ENCODE results near the gene PCCA. TPM values are rescaled to one million over a fixed set of nuclear protein-coding genes. Genes with fewer than 3 reads are reported as not detected.

Gene PCCA
- total RNA-seq, 4 donors from 2014 or later: 46.9 to 66.0 (median 49.4) TPM

- no peaks in the 10 kb centered on the region for H3K9me3 ChIP-seq
- H3K4me1 ChIP-seq: no peaks in the 10 kb centered on the region
- no peak overlapping the region for H3K27ac ChIP-seq
- no peak for TF ChIP-seq CTCF (IDR thresholded peaks at IDR 0.05)
- no peak for TF ChIP-seq POLR2A (IDR thresholded peaks at IDR 0.05)
- DNase-seq: no peak
- H3K27me3 ChIP-seq: no peaks in the 10 kb centered on the region
- no peaks in the 10 kb centered on the region for H3K36me3 ChIP-seq
- no peak overlapping the region for H3K4me3 ChIP-seq
Measured at GRCh38 chr13:100460266-100460665, 371.4 kb downstream of the PCCA start.

GRCh38 chr13:100460791-100461190 lies 371.9 kb downstream of the PCCA start:
- Histone ChIP-seq H3K36me3 (no peaks in the 10 kb centered on the region), H3K9me3 (no peaks in the 10 kb centered on the region)

GRCh38 chr13:100461309-100462030 lies 372.6 kb downstream of the PCCA start:
- TF ChIP-seq POLR2A (IDR thresholded peaks at IDR 0.05): no peak
- no peak for TF ChIP-seq CTCF (IDR thresholded peaks at IDR 0.05)
- DNase-seq: no peak
- H3K4me3 ChIP-seq: no peak overlapping the region

More at GRCh38 chr13:100460791-100461190, 371.9 kb downstream of the PCCA start:
- Histone ChIP-seq H3K4me3 (no peak overlapping the region), H3K27ac (no peak overlapping the region), H3K4me1 (no peaks in the 10 kb centered on the region), H3K27me3 (no peaks in the 10 kb centered on the region)
- TF ChIP-seq CTCF (IDR thresholded peaks at IDR 0.05): no peak
- TF ChIP-seq POLR2A (IDR thresholded peaks at IDR 0.05): no peak
- no peak for DNase-seq

GRCh38 chr13:100464006-100464405 lies 375.1 kb downstream of the PCCA start:
- Histone ChIP-seq H3K27ac (no peak overlapping the region), H3K4me1 (no peaks in the 10 kb centered on the region), H3K27me3 (no peaks in the 10 kb centered on the region), H3K9me3 (no peaks in the 10 kb centered on the region), H3K4me3 (no peak overlapping the region), H3K36me3 (no peaks in the 10 kb centered on the region)
- no peak for TF ChIP-seq POLR2A (IDR thresholded peaks at IDR 0.05)
- no peak for TF ChIP-seq CTCF (IDR thresholded peaks at IDR 0.05)
- DNase-seq: no peak

More at GRCh38 chr13:100461309-100462030, 372.6 kb downstream of the PCCA start:
- H3K9me3 ChIP-seq: no peaks in the 10 kb centered on the region
- H3K27me3 ChIP-seq: no peaks in the 10 kb centered on the region
- H3K27ac ChIP-seq: no peak overlapping the region
- H3K36me3 ChIP-seq: no peaks in the 10 kb centered on the region
- no peaks in the 10 kb centered on the region for H3K4me1 ChIP-seq

GRCh38 chr13:100465558-100465957 lies 376.7 kb downstream of the PCCA start:
- no peak for DNase-seq
- Histone ChIP-seq H3K36me3 (no peaks in the 10 kb centered on the region), H3K9me3 (no peaks in the 10 kb centered on the region), H3K27ac (no peak overlapping the region), H3K4me1 (no peaks in the 10 kb centered on the region), H3K27me3 (no peaks in the 10 kb centered on the region), H3K4me3 (no peak overlapping the region)
- TF ChIP-seq CTCF (IDR thresholded peaks at IDR 0.05): no peak
- no peak for TF ChIP-seq POLR2A (IDR thresholded peaks at IDR 0.05)

All from Peyer's patch (tissue), 4 donors.